ENCODE measurements around the gene CFP. TPM values are rescaled to one million over a fixed set of nuclear protein-coding genes. Genes with fewer than 3 reads are reported as not detected.
"Not testable (repeated sequence)": the region's sequence is repeated elsewhere in the genome, so short reads cannot be mapped to it uniquely, and the experiment has no call there.

CFP gene
- 13.9 TPM for total RNA-seq
- polyA plus RNA-seq, result 10 to 100 TPM in 3 of 4 donors, 1 to 10 TPM in 1; 6.2 to 18.7 (median 11.2) TPM

- Histone ChIP-seq H3K36me3 (ENCODE audit: control insufficient read depth, insufficient read depth, low read length) (peaks cover 6% of the 10 kb centered on the region), H3K4me1 (ENCODE audit: control insufficient read depth, insufficient read depth, low read length, poor library complexity, severe bottlenecking) (peaks cover 19% of the 10 kb centered on the region), H3K9me3 (ENCODE audit: control insufficient read depth in 2 of 2, low read length in 2 of 2) (no peaks in the 10 kb centered on the region), H3K27me3 (ENCODE audit: control insufficient read depth, insufficient read depth, low read length) (no peaks in the 10 kb centered on the region), H3K27ac (ENCODE audit: insufficient read depth, low read length, poor library complexity, severe bottlenecking) (peak within 1 kb of the TSS; percentile 24), H3K4me3 (ENCODE audit: low read depth, low read length) (peak within 1 kb of the TSS; percentile 75)
- ATAC-seq (ENCODE audit: low read depth in 2 of 2), result peak; percentile 72 to 81
- peaks cover 0 to 30% (median 11%) of the 10 kb centered on the region in 4 donors for H3K4me1 Mint-ChIP-seq
- H3K9me3 Mint-ChIP-seq, result no peaks in the 10 kb centered on the region
- peak in 2 of 3 donors; percentile 21 to 64 for DNase-seq
- H3K4me3 Mint-ChIP-seq, result peak within 1 kb of the TSS; percentile 70 to 87 (median 82)
- no peaks in the 10 kb centered on the region for H3K36me3 Mint-ChIP-seq
- H3K27ac Mint-ChIP-seq, result peak within 1 kb of the TSS; percentile 91 to 99 (median 94)
- H3K27me3 Mint-ChIP-seq, result no peaks in the 10 kb centered on the region
These were observed at the start of gene CFP for GRCh38 chrX:47629419-47630200. TSS of gene CFP (minus strand) at chrX:47629930. CDS start at chrX:47629844, 86 bp downstream.

- not testable (repeated sequence) for H3K27ac ChIP-seq (ENCODE audit: insufficient read depth, low read length, poor library complexity, severe bottlenecking); H3K4me1 Mint-ChIP-seq; H3K4me1 ChIP-seq (ENCODE audit: control insufficient read depth, insufficient read depth, low read length, poor library complexity, severe bottlenecking); H3K36me3 ChIP-seq (ENCODE audit: control insufficient read depth, insufficient read depth, low read length); H3K27me3 ChIP-seq (ENCODE audit: control insufficient read depth, insufficient read depth, low read length); H3K27me3 Mint-ChIP-seq; DNase-seq; H3K27ac Mint-ChIP-seq; H3K4me3 ChIP-seq (ENCODE audit: low read depth, low read length); H3K9me3 Mint-ChIP-seq; ATAC-seq (ENCODE audit: low read depth in 2 of 2); H3K9me3 ChIP-seq (ENCODE audit: control insufficient read depth in 2 of 2, low read length in 2 of 2); H3K36me3 Mint-ChIP-seq
- H3K4me3 Mint-ChIP-seq, result peak overlapping the region in 1 of 4 donors; percentile 29
These were observed 46.5 kb upstream of the CFP start for GRCh38 chrX:47675959-47676859.

GRCh38 chrX:47674776-47675175 lies 45.0 kb upstream of the CFP start:
- Histone ChIP-seq H3K36me3 (ENCODE audit: control insufficient read depth, insufficient read depth, low read length) (no peaks in the 10 kb centered on the region), H3K27ac (ENCODE audit: insufficient read depth, low read length, poor library complexity, severe bottlenecking) (no peak overlapping the region), H3K27me3 (ENCODE audit: control insufficient read depth, insufficient read depth, low read length) (no peaks in the 10 kb centered on the region), H3K4me1 (ENCODE audit: control insufficient read depth, insufficient read depth, low read length, poor library complexity, severe bottlenecking) (no peaks in the 10 kb centered on the region), H3K9me3 (ENCODE audit: control insufficient read depth in 2 of 2, low read length in 2 of 2) (no peaks in the 10 kb centered on the region), H3K4me3 (ENCODE audit: low read depth, low read length) (no peak overlapping the region)
- Mint-ChIP-seq H3K4me1 (no peaks in the 10 kb centered on the region), H3K9me3 (peaks cover 0 to 5% (median 0%) of the 10 kb centered on the region in 7 donors), H3K36me3 (no peaks in the 10 kb centered on the region), H3K27me3 (peaks cover 6% of the 10 kb centered on the region), H3K4me3 (no peak overlapping the region), H3K27ac (no peak overlapping the region)
- no peak for ATAC-seq (ENCODE audit: low read depth in 2 of 2)
- no peak for DNase-seq

GRCh38 chrX:47665797-47666196 lies 36.1 kb upstream of the CFP start:
- not testable (repeated sequence) for H3K36me3 Mint-ChIP-seq; H3K9me3 Mint-ChIP-seq; H3K27ac ChIP-seq (ENCODE audit: insufficient read depth, low read length, poor library complexity, severe bottlenecking); H3K9me3 ChIP-seq (ENCODE audit: control insufficient read depth in 2 of 2, low read length in 2 of 2); H3K27me3 Mint-ChIP-seq; H3K4me1 ChIP-seq (ENCODE audit: control insufficient read depth, insufficient read depth, low read length, poor library complexity, severe bottlenecking); H3K36me3 ChIP-seq (ENCODE audit: control insufficient read depth, insufficient read depth, low read length); H3K4me3 Mint-ChIP-seq; H3K4me1 Mint-ChIP-seq; ATAC-seq (ENCODE audit: low read depth in 2 of 2); H3K27me3 ChIP-seq (ENCODE audit: control insufficient read depth, insufficient read depth, low read length); DNase-seq; H3K4me3 ChIP-seq (ENCODE audit: low read depth, low read length); H3K27ac Mint-ChIP-seq

- no peak overlapping the region for H3K27ac Mint-ChIP-seq
- no peak overlapping the region for H3K4me3 Mint-ChIP-seq
- DNase-seq (no peak), ATAC-seq (ENCODE audit: low read depth in 2 of 2) (no peak)
- no peak overlapping the region for H3K4me3 ChIP-seq (ENCODE audit: low read depth, low read length)
- no peak overlapping the region for H3K27ac ChIP-seq (ENCODE audit: insufficient read depth, low read length, poor library complexity, severe bottlenecking)
- no peaks in the 10 kb centered on the region for H3K36me3 ChIP-seq (ENCODE audit: control insufficient read depth, insufficient read depth, low read length)
- H3K4me1 Mint-ChIP-seq, result peaks cover 0 to 3% (median under 1%) of the 10 kb centered on the region in 4 donors
- H3K4me1 ChIP-seq (ENCODE audit: control insufficient read depth, insufficient read depth, low read length, poor library complexity, severe bottlenecking), result no peaks in the 10 kb centered on the region
- H3K27me3 Mint-ChIP-seq, result peaks cover 4% of the 10 kb centered on the region
- H3K9me3 ChIP-seq (ENCODE audit: control insufficient read depth in 2 of 2, low read length in 2 of 2), result no peaks in the 10 kb centered on the region
- H3K36me3 Mint-ChIP-seq, result no peaks in the 10 kb centered on the region
- H3K9me3 Mint-ChIP-seq, result peaks cover 0 to 1% (median 0%) of the 10 kb centered on the region in 7 donors
- H3K27me3 ChIP-seq (ENCODE audit: control insufficient read depth, insufficient read depth, low read length), result no peaks in the 10 kb centered on the region
These were observed 35.0 kb upstream of the CFP start for GRCh38 chrX:47664737-47665136.

GRCh38 chrX:47662144-47662657 lies 32.5 kb upstream of the CFP start:
- Histone ChIP-seq H3K4me3 (ENCODE audit: low read depth, low read length) (no peak overlapping the region), H3K4me1 (ENCODE audit: control insufficient read depth, insufficient read depth, low read length, poor library complexity, severe bottlenecking) (peaks cover 5% of the 10 kb centered on the region), H3K27ac (ENCODE audit: insufficient read depth, low read length, poor library complexity, severe bottlenecking) (no peak overlapping the region), H3K27me3 (ENCODE audit: control insufficient read depth, insufficient read depth, low read length) (no peaks in the 10 kb centered on the region), H3K36me3 (ENCODE audit: control insufficient read depth, insufficient read depth, low read length) (peaks cover 2% of the 10 kb centered on the region), H3K9me3 (ENCODE audit: control insufficient read depth in 2 of 2, low read length in 2 of 2) (no peaks in the 10 kb centered on the region)
- no peaks in the 10 kb centered on the region for H3K36me3 Mint-ChIP-seq
- DNase-seq (no peak), ATAC-seq (ENCODE audit: low read depth in 2 of 2) (no peak)
- H3K27ac Mint-ChIP-seq, result no peak overlapping the region
- peaks cover 0 to 1% (median 0%) of the 10 kb centered on the region in 7 donors for H3K9me3 Mint-ChIP-seq
- H3K4me1 Mint-ChIP-seq, result peaks cover 0 to 16% (median 4%) of the 10 kb centered on the region in 4 donors
- H3K4me3 Mint-ChIP-seq, result no peak overlapping the region
- H3K27me3 Mint-ChIP-seq, result peaks cover 1% of the 10 kb centered on the region

GRCh38 chrX:47661539-47661938 lies 31.8 kb upstream of the CFP start:
- DNase-seq, result no peak
- peaks cover under 1% of the 10 kb centered on the region for H3K36me3 Mint-ChIP-seq
- no peak overlapping the region for H3K27ac Mint-ChIP-seq
- no peaks in the 10 kb centered on the region for H3K9me3 ChIP-seq (ENCODE audit: control insufficient read depth in 2 of 2, low read length in 2 of 2)
- H3K27ac ChIP-seq (ENCODE audit: insufficient read depth, low read length, poor library complexity, severe bottlenecking), result no peak overlapping the region
- peaks cover 0 to 22% (median 6%) of the 10 kb centered on the region in 4 donors for H3K4me1 Mint-ChIP-seq
- no peaks in the 10 kb centered on the region for H3K27me3 Mint-ChIP-seq
- peak overlapping the region in 1 of 4 donors; percentile 32 for H3K4me3 Mint-ChIP-seq
- peaks cover 5% of the 10 kb centered on the region for H3K4me1 ChIP-seq (ENCODE audit: control insufficient read depth, insufficient read depth, low read length, poor library complexity, severe bottlenecking)
- peaks cover 0 to 1% (median 0%) of the 10 kb centered on the region in 7 donors for H3K9me3 Mint-ChIP-seq
- peaks cover 9% of the 10 kb centered on the region for H3K36me3 ChIP-seq (ENCODE audit: control insufficient read depth, insufficient read depth, low read length)
- no peak for ATAC-seq (ENCODE audit: low read depth in 2 of 2)
- H3K27me3 ChIP-seq (ENCODE audit: control insufficient read depth, insufficient read depth, low read length), result no peaks in the 10 kb centered on the region
- H3K4me3 ChIP-seq (ENCODE audit: low read depth, low read length), result no peak overlapping the region
